ENCODE results near the gene SPOCK1. TPM values are rescaled to one million over a fixed set of nuclear protein-coding genes. Genes with fewer than 3 reads are reported as not detected.
A peak's percentile ranks its signal among the peaks of the same experiment; 100 is the strongest.

Gene SPOCK1
- total RNA-seq, 4 donors from 2014 or later, result 8.6 to 34.8 (median 13.2) TPM

GRCh38 chr5:137398154-137398553 lies 101.0 kb downstream of the SPOCK1 start:
- peaks cover 0 to 4% (median 0%) of the 10 kb centered on the region in 4 donors for H3K4me1 ChIP-seq
- in situ Hi-C loops (cut with MboI; ENCODE audit: low pct_ligation_motif_present in 1 of 4, low pct_unique_long_range_greater_than_20kb in 1 of 4, low sequenced_read_pairs in 3 of 4), result no loop called here
- TF ChIP-seq, protein P1, sequence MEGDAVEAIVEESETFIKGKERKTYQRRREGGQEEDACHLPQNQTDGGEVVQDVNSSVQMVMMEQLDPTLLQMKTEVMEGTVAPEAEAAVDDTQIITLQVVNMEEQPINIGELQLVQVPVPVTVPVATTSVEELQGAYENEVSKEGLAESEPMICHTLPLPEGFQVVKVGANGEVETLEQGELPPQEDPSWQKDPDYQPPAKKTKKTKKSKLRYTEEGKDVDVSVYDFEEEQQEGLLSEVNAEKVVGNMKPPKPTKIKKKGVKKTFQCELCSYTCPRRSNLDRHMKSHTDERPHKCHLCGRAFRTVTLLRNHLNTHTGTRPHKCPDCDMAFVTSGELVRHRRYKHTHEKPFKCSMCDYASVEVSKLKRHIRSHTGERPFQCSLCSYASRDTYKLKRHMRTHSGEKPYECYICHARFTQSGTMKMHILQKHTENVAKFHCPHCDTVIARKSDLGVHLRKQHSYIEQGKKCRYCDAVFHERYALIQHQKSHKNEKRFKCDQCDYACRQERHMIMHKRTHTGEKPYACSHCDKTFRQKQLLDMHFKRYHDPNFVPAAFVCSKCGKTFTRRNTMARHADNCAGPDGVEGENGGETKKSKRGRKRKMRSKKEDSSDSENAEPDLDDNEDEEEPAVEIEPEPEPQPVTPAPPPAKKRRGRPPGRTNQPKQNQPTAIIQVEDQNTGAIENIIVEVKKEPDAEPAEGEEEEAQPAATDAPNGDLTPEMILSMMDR (IDR thresholded peaks at IDR 0.05), result no peak
- TF ChIP-seq EP300 (IDR thresholded peaks at IDR 0.05; ENCODE audit: low read depth) (no peak), POLR2A (IDR thresholded peaks at IDR 0.05) (no peak), POLR2AphosphoS5 (IDR thresholded peaks at IDR 0.05) (no peak)
- H3K27me3 ChIP-seq, result no peaks in the 10 kb centered on the region
- no peak overlapping the region for H3K27ac ChIP-seq
- H3K4me3 ChIP-seq, result no peak overlapping the region
- H3K9me3 ChIP-seq, result no peaks in the 10 kb centered on the region
- 67 to 70% methylated on average over 2 of the region's 2 CpGs for WGBS, 2 donors (ENCODE audit: low coverage in 1 of 2)
- no peak for DNase-seq
- intact Hi-C loops (cut with DNase I; ENCODE audit: low total_unique reads), result no loop called here
- H3K36me3 ChIP-seq, result no peaks in the 10 kb centered on the region

GRCh38 chr5:137395011-137395755 lies 103.9 kb downstream of the SPOCK1 start:
- intact Hi-C loops (cut with DNase I; ENCODE audit: low total_unique reads), result no loop called here
- TF ChIP-seq POLR2A (IDR thresholded peaks at IDR 0.05) (no peak), EP300 (IDR thresholded peaks at IDR 0.05; ENCODE audit: low read depth) (peak; percentile 16), POLR2AphosphoS5 (IDR thresholded peaks at IDR 0.05) (peak in 2 of 3 donors; percentile 70 to 77)
- TF ChIP-seq, protein P1 (IDR thresholded peaks at IDR 0.05), result no peak
- Histone ChIP-seq H3K4me3 (no peak overlapping the region), H3K4me1 (peaks cover 0 to 4% (median 0%) of the 10 kb centered on the region in 4 donors), H3K27me3 (no peaks in the 10 kb centered on the region), H3K9me3 (no peaks in the 10 kb centered on the region), H3K36me3 (no peaks in the 10 kb centered on the region), H3K27ac (peak overlapping the region in 3 of 4 donors; percentile 15 to 40 (median 35))
- WGBS, 2 donors (ENCODE audit: low coverage in 1 of 2), result 65 to 74% methylated on average over 3 to 4 of the region's 4 CpGs
- DNase-seq, result no peak
- in situ Hi-C loops (cut with MboI; ENCODE audit: low pct_ligation_motif_present in 1 of 4, low pct_unique_long_range_greater_than_20kb in 1 of 4, low sequenced_read_pairs in 3 of 4), result no loop called here

DNA sequence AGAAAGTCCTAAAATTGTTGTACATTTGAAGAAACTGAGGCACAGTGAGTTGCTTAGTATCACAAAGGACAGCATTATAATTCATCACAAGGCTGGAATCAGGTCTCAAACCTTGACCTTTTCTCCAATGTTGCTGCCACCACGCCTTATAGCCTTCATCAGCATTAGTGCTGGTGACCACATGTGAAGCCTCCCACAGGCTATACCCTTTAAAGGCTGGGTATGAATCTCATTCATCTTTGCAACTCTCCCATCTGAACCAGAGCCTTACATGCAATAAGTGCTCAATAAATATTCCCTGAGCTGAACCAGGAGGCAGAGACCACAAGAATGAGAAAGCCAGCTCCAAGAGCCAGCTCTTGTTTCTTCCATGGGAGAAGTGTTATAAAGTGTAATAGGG lies 104.7 kb downstream of the SPOCK1 start:
- 56 to 66% methylated on average over 1 of the region's 1 CpG for WGBS, 2 donors (ENCODE audit: low coverage in 1 of 2)
- Histone ChIP-seq H3K9me3 (no peaks in the 10 kb centered on the region), H3K27ac (peak overlapping the region in 1 of 4 donors; percentile 40), H3K4me3 (no peak overlapping the region), H3K4me1 (peaks cover 0 to 4% (median 0%) of the 10 kb centered on the region in 4 donors), H3K36me3 (no peaks in the 10 kb centered on the region), H3K27me3 (no peaks in the 10 kb centered on the region)
- no peak for DNase-seq
- intact Hi-C loops (cut with DNase I; ENCODE audit: low total_unique reads) (no loop called here), in situ Hi-C loops (cut with MboI; ENCODE audit: low pct_ligation_motif_present in 1 of 4, low pct_unique_long_range_greater_than_20kb in 1 of 4, low sequenced_read_pairs in 3 of 4) (no loop called here)
- TF ChIP-seq POLR2A (IDR thresholded peaks at IDR 0.05), result no peak
- no peak for TF ChIP-seq EP300 (IDR thresholded peaks at IDR 0.05; ENCODE audit: low read depth)
- no peak for TF ChIP-seq POLR2AphosphoS5 (IDR thresholded peaks at IDR 0.05)
- TF ChIP-seq, protein P1 (IDR thresholded peaks at IDR 0.05), result no peak

- Histone ChIP-seq H3K36me3 (no peaks in the 10 kb centered on the region), H3K4me3 (no peak overlapping the region), H3K27me3 (no peaks in the 10 kb centered on the region), H3K9me3 (no peaks in the 10 kb centered on the region), H3K4me1 (peaks cover 0 to 4% (median 0%) of the 10 kb centered on the region in 4 donors), H3K27ac (no peak overlapping the region)
- intact Hi-C loops (cut with DNase I; ENCODE audit: low total_unique reads) (no loop called here), in situ Hi-C loops (cut with MboI; ENCODE audit: low pct_ligation_motif_present in 1 of 4, low pct_unique_long_range_greater_than_20kb in 1 of 4, low sequenced_read_pairs in 3 of 4) (no loop called here)
- WGBS, 2 donors (ENCODE audit: low coverage in 1 of 2), result 58 to 60% methylated on average over 1 of the region's 1 CpG
- TF ChIP-seq POLR2A (IDR thresholded peaks at IDR 0.05) (no peak), POLR2AphosphoS5 (IDR thresholded peaks at IDR 0.05) (no peak), EP300 (IDR thresholded peaks at IDR 0.05; ENCODE audit: low read depth) (no peak)
- TF ChIP-seq, protein P1 (IDR thresholded peaks at IDR 0.05), result no peak
- no peak for DNase-seq
Measured at GRCh38 chr5:137393196-137393993, 105.7 kb downstream of the SPOCK1 start.

Data from transverse colon (tissue), 4 donors.